Measurements from ENCODE around the gene FAM193B. TPM values are rescaled to one million over a fixed set of nuclear protein-coding genes. Genes with fewer than 3 reads are reported as not detected.
A peak's percentile ranks its signal among the peaks of the same experiment; 100 is the strongest.

The FAM193B gene
- polyA plus RNA-seq, 1 experiment: 31.9 TPM

DNA sequence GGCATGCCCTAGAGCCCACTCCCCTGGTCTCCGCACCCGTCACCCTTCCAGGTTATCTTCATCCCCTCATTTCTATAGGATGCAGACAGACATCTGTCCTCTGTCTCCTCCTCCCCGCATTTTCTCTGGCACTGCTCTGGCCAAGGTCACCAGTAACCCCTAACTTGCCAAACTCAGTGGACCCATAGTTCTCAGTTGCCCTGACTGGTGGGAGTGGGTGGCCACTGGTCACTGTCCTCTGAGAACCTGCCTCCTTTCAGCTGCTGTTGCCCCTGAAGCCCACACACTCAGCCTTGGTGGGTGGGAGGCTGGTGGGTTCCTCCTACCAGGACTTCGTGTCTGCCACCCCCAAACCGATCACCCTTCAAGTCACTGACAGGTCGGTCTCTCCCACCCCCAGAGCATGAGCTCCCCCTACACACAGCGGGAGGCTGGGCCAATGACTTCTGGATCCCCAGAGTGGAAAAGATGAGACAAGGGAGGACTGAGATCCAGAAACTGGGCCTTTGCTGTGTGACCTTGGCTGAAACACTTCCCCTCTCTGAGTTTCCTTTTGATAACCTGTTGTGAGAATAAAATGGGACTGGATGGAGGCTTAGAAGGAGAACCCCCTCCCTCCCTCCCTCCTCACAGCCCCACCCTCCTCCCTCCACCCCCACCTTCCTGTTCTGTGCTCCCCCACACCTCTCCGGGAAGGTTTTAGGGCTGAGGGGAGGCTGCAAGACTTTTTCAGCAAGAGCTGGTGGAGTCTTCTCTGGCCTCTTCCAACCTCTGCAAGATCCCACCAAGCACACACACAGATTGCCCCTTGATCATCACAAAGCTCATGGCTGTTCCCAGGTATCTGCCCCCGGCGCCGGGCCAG, 78.6 kb downstream of the FAM193B start:
- H3K4me3 ChIP-seq (ENCODE audit: low read depth, low read length): no peak overlapping the region
- ChIA-PET POLR2A (no interaction called here), CTCF (interaction anchor here (0.9 to 8.3 kb wide), 5 partner anchors 10 to 71 kb away, joined by 3 to 85 read pairs (median 4); partner anchors contain the start of gene PDLIM7)
- no peak for TF ChIP-seq CTCF (IDR thresholded peaks at IDR 0.05; ENCODE audit: insufficient read depth, low read depth, low read length)
- H3K36me3 ChIP-seq (ENCODE audit: control insufficient read depth, insufficient read depth, low read length): peaks cover 4% of the 10 kb centered on the region
- no peaks in the 10 kb centered on the region for H3K27me3 ChIP-seq (ENCODE audit: control insufficient read depth, insufficient read depth, low read length)
- no peak for DNase-seq (ENCODE audit: low read depth)

GRCh38 chr5:177474846-177475562, 79.4 kb downstream of the FAM193B start:
- CTCF ChIA-PET: interaction anchor here (0.9 to 8.3 kb wide), 4 partner anchors 9 to 71 kb away, joined by 3 to 85 read pairs (median 12); partner anchors contain the start of gene PDLIM7
- no peak for TF ChIP-seq CTCF (IDR thresholded peaks at IDR 0.05; ENCODE audit: insufficient read depth, low read depth, low read length)
- Histone ChIP-seq H3K4me3 (ENCODE audit: low read depth, low read length) (no peak overlapping the region), H3K27me3 (ENCODE audit: control insufficient read depth, insufficient read depth, low read length) (no peaks in the 10 kb centered on the region), H3K36me3 (ENCODE audit: control insufficient read depth, insufficient read depth, low read length) (peaks cover 5% of the 10 kb centered on the region)
- no peak for DNase-seq (ENCODE audit: low read depth)
- POLR2A ChIA-PET: no interaction called here

DNA sequence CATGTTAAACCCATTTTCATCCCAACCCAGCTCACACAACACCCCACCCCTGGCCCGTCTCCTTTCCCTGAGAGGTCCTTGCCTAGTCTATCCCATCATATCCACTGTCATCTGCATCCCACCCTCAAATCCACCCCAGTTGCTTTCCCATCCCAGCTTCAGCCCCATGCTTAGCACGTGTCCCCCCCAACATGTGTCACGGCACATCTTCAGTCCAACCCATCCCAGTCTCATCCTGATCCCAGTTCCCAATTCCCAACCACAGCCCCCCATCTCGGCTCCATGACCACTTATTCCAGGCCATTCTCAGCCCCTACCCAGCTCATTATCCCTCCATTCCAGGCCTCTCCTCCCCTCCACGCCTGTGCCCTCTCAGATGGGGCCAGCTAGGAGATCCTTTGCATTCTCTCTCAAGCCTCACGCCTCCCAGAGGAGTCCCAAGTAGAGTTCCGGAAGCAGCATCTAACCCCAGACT, 80.3 kb downstream of the FAM193B start:
- ChIA-PET POLR2A (no interaction called here), CTCF (interaction anchor here (0.6 to 4.3 kb wide), 3 partner anchors 19 to 24 kb away, joined by 4 to 20 read pairs (median 17); no protein-coding TSS in a partner anchor)
- no peak for TF ChIP-seq CTCF (IDR thresholded peaks at IDR 0.05; ENCODE audit: insufficient read depth, low read depth, low read length)
- Histone ChIP-seq H3K36me3 (ENCODE audit: control insufficient read depth, insufficient read depth, low read length) (peaks cover 5% of the 10 kb centered on the region; the same call in 1 of the 2 replicates), H3K27me3 (ENCODE audit: control insufficient read depth, insufficient read depth, low read length) (no peaks in the 10 kb centered on the region), H3K4me3 (ENCODE audit: low read depth, low read length) (no peak overlapping the region)
- DNase-seq (ENCODE audit: low read depth): no peak

- ChIA-PET CTCF (interaction anchor here (0.6 to 6.3 kb wide), 6 partner anchors 16 to 155 kb away, joined by 3 to 35 read pairs (median 10); no protein-coding TSS in a partner anchor), POLR2A (no interaction called here)
- no peaks in the 10 kb centered on the region for H3K27me3 ChIP-seq (ENCODE audit: control insufficient read depth, insufficient read depth, low read length)
- H3K36me3 ChIP-seq (ENCODE audit: control insufficient read depth, insufficient read depth, low read length): 0 out of 2 replicates have a peak, but pooled peaks cover 5% of the 10 kb centered on the region
- no peak for TF ChIP-seq CTCF (IDR thresholded peaks at IDR 0.05; ENCODE audit: insufficient read depth, low read depth, low read length)
- peak within 1 kb of the TSS; percentile 54 for H3K4me3 ChIP-seq (ENCODE audit: low read depth, low read length)
- DNase-seq (ENCODE audit: low read depth): no peak
These were observed 80.8 kb downstream of the FAM193B start, which contains the start of gene DBN1 for GRCh38 chr5:177473443-177474001. DBN1 (minus strand) TSS chr5:177473634; CDS start chr5:177473521, 113 bp downstream.
